SK-N-MC (cell line): ENCODE data around the gene ZMYND8.

Source experiments
- EZH2 ChIP-seq: fragments of 200-600 bp; sonication (generic); IDR thresholded peaks from one replicate; pipeline ENCODE4 v1.6.1; 2017; ENCODE audit warnings: antibody characterized with exemption
- POLR2AphosphoS5 ChIP-seq: IDR thresholded peaks from 2 replicates; pipeline ENCODE4 v1.6.1; 2012; ENCODE audit warnings: mild to moderate bottlenecking, low read depth, low read length, borderline replicate concordance

- no peak for TF ChIP-seq POLR2AphosphoS5
- TF ChIP-seq EZH2 = no peak
Observed at GRCh38 chr20:47283411-47283810, 73.1 kb downstream of the ZMYND8 start.
